K562 (cell line): ENCODE measurements around the gene ACBD6. TPM values are rescaled to one million over a fixed set of nuclear protein-coding genes. Genes with fewer than 3 reads are reported as not detected.

ENCODE experiments used
- ATF7 ChIP-seq: fragments of 450-650 bp; IDR thresholded peaks from 2 replicates; pipeline ENCODE4 v1.7.1; 2014; ENCODE audit warnings: mild to moderate bottlenecking, moderate library complexity
- BACH1 ChIP-seq: fragments of 200-800 bp; sonication (Bioruptor generic); IDR thresholded peaks from 2 replicates; pipeline ENCODE4 v1.6.1; 2016; ENCODE audit warnings: missing genetic modification characterization, missing compliant biosample characterization
- CBFA2T2 ChIP-seq: fragments of 450-650 bp; conservative IDR thresholded peaks from 2 replicates; pipeline ENCODE4 v1.6.1; 2017; ENCODE audit warnings: mild to moderate bottlenecking
- CREM ChIP-seq: IDR thresholded peaks from 2 replicates; pipeline ENCODE4 v1.6.1; 2014; ENCODE audit warnings: antibody characterized with exemption, low read depth
- CXXC5 ChIP-seq: fragments of 250-450 bp; sonication (Bioruptor Pico); IDR thresholded peaks from 2 replicates; pipeline ENCODE4 v1.8.0; 2022; ENCODE audit warnings: inconsistent platforms, mild to moderate bottlenecking, moderate library complexity
- ELF1 ChIP-seq: fragments of 200-800 bp; sonication (Bioruptor generic); IDR thresholded peaks from 2 replicates; pipeline ENCODE4 v1.6.1; 2016; ENCODE audit warnings: missing genetic modification characterization, missing compliant biosample characterization
- ELF4 ChIP-seq: fragments of 450-650 bp; formaldehyde crosslinking; IDR thresholded peaks from 2 replicates; pipeline ENCODE4 v1.4.0; 2022; ENCODE audit warnings: missing genetic modification characterization
- EP400 ChIP-seq: fragments of 450-650 bp; IDR thresholded peaks from 2 replicates; pipeline ENCODE4 v1.6.1; 2017; ENCODE audit warnings: antibody characterized with exemption, mild to moderate bottlenecking, moderate library complexity
- HDAC3 ChIP-seq: fragments of 450-650 bp; IDR thresholded peaks from 2 replicates; pipeline ENCODE4 v1.6.1; 2018; ENCODE audit warnings: borderline replicate concordance, mild to moderate bottlenecking, moderate library complexity; ENCODE audit not compliant: partially characterized antibody
- MYC ChIP-seq, 2 experiments: fragments of 250-450 bp in 1 of 2; sonication (Bioruptor Pico) in 1 of 2; IDR thresholded peaks; 2 replicates each; pipeline versions ENCODE4 v1.5.1 to v1.6.1; 2012 to 2021; ENCODE audit warnings: low read depth in 2 of 2, borderline replicate concordance in 1 of 2, improper control_type of control experiment in 1 of 2, low read length in 1 of 2, mild to moderate bottlenecking in 1 of 2, moderate library complexity in 1 of 2
- NFIX ChIP-seq: fragments of 250-450 bp; sonication (Bioruptor Pico); IDR thresholded peaks from 2 replicates; pipeline ENCODE4 v1.4.0; 2020; ENCODE audit warnings: low read depth, mild to moderate bottlenecking, moderate library complexity
- PTTG1 ChIP-seq: fragments of 450-650 bp; IDR thresholded peaks from 2 replicates; pipeline ENCODE4 v1.6.1; 2016; ENCODE audit warnings: low read depth, mild to moderate bottlenecking, missing genetic modification characterization, missing compliant biosample characterization
- PURB ChIP-seq: sonication (generic); formaldehyde crosslinking; IDR thresholded peaks from 2 replicates; pipeline ENCODE4 v1.9.0; 2021; ENCODE audit warnings: low read depth, mild to moderate bottlenecking, missing genetic modification reagents
- RBFOX2 ChIP-seq: fragments of 200-400 bp; formaldehyde crosslinking; IDR thresholded peaks from 2 replicates; pipeline ENCODE4 v1.6.1; 2017; ENCODE audit warnings: low read depth, mild to moderate bottlenecking, low read length, moderate library complexity
- RHOXF2B ChIP-seq: fragments of 250-450 bp; sonication (Bioruptor Pico); conservative IDR thresholded peaks from 2 replicates; pipeline ENCODE4 v1.5.1; 2021
- TRIM24 ChIP-seq, 2 experiments: fragments of 450-650 bp; IDR thresholded peaks; 2 replicates each; pipeline ENCODE4 v1.6.1; 2016
- U2AF1 ChIP-seq: fragments of 200-400 bp; formaldehyde crosslinking; optimal IDR thresholded peaks from 2 replicates; pipeline ENCODE3; 2017; ENCODE audit warnings: mild to moderate bottlenecking, low read depth, low read length, moderate library complexity
- ZNF316 ChIP-seq: fragments of 450-650 bp; IDR thresholded peaks from 2 replicates; pipeline ENCODE4 v1.6.1; 2016
- ZNF699 ChIP-seq: fragments of 250-450 bp; sonication (Bioruptor Pico); IDR thresholded peaks from 2 replicates; pipeline ENCODE4 v1.8.0; 2021; ENCODE audit warnings: mild to moderate bottlenecking, moderate library complexity; ENCODE audit not compliant: insufficient replicate concordance
- ZNF785 ChIP-seq: fragments of 250-450 bp; sonication (Bioruptor Pico); IDR thresholded peaks from 2 replicates; pipeline ENCODE4 v1.4.0; 2020; ENCODE audit warnings: mild to moderate bottlenecking
- polyA plus RNA-seq, 8 experiments: library from polyadenylated mRNA; depleted of rRNA in 4 of 8; stranded (reverse) in 5 of 8; unstranded in 3 of 8; fragments of >200 nt; fragmentation: Nextera tagmentation in 2 of 8; fragmentation: Illumina TruSeq in 1 of 8; extraction: Ambion mirVana in 2 of 8; extraction: Trizol in 1 of 8; gene quantifications; 2 replicates each; pipeline versions ENCODE4 v1.2.1 to v1.2.3, GENCODE V29; 2011 to 2014; ENCODE audit warnings: inconsistent platforms in 1 of 8, missing spikeins in 1 of 8
- total RNA-seq, 7 experiments: library from RNA; depleted of rRNA in 6 of 7; stranded (reverse); fragments of >200 nt in 6 of 7; fragmentation: Illumina TruSeq in 2 of 7; extraction: Trizol in 2 of 7; gene quantifications; 2 replicates each; pipeline versions ENCODE4 v1.2.1 to v1.2.3, GENCODE V29; 2011 to 2021; ENCODE audit warnings: low replicate concordance in 1 of 7
- TF ChIP-seq, protein P1 (sequence below): IDR thresholded peaks from 2 replicates; pipeline ENCODE4 v1.6.1; 2016; ENCODE audit warnings: missing genetic modification characterization, missing compliant biosample characterization
- TF ChIP-seq, protein P2 (sequence below): fragments of 250-450 bp; sonication (Bioruptor Pico); IDR thresholded peaks from 2 replicates; pipeline ENCODE4 v1.8.0; 2022; ENCODE audit warnings: inconsistent platforms
- TF ChIP-seq, protein P3 (sequence below), 2 experiments: fragments of 450-650 bp in 1 of 2; sonication (generic) in 1 of 2; formaldehyde crosslinking; conservative IDR thresholded peaks; 2 replicates each; pipeline versions ENCODE4 v1.4.0 to v1.8.1; 2020 to 2022; ENCODE audit warnings: mild to moderate bottlenecking in 1 of 2, missing genetic modification reagents in 1 of 2

The ACBD6 gene
- total and polyA plus RNA-seq, 9 of the 15 experiments (the other 6 are each of a cell fraction or from before 2014, with no cell fraction given): 16.9 to 107 (median 77.7) TPM

DNA sequence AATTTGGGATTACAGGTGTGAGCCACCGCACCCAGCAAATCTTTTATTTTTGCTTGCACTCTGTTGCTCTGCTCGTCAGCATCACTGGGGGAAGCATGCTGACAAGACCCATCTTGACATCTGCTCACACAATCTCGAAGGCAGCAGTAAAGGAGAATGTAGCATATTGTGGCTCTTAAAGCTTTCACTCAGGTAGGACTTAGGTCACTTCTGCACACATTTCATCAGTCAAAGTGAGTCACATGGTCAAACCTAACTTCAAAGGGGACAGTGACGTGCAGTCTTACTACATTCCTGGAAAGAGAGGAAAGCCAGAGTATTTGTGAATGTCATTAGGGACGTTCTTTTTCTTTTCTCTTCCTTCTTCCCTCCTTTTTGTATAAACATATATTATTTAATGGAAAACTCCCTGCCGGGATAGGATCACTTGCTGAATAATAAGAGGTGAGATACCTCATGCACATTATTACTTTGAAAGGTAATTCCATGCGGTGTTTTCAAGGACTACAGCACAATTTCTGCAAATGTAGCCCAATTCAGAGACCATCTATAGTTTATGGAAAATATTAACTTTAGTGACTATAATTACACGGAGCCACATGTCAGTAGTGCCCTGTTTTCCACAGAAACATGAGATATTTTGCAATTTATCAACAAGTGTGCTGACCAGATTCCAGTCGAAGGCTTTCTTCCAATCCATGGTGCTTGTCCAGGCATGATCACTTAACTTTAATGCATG, 19.3 kb upstream of the ACBD6 start (continued):
- TF ChIP-seq, protein P1, sequence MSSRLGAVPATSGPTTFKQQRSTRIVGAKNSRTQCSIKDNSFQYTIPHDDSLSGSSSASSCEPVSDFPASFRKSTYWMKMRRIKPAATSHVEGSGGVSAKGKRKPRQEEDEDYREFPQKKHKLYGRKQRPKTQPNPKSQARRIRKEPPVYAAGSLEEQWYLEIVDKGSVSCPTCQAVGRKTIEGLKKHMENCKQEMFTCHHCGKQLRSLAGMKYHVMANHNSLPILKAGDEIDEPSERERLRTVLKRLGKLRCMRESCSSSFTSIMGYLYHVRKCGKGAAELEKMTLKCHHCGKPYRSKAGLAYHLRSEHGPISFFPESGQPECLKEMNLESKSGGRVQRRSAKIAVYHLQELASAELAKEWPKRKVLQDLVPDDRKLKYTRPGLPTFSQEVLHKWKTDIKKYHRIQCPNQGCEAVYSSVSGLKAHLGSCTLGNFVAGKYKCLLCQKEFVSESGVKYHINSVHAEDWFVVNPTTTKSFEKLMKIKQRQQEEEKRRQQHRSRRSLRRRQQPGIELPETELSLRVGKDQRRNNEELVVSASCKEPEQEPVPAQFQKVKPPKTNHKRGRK (tag): no peak
- TF ChIP-seq CXXC5 (CRISPR knock-in tag) (peak; percentile 60), NFIX (no peak), RBFOX2 (0 out of 2 replicates have a peak, but pooled peaks have one; percentile 5), ATF7 (peak; percentile 68), CREM (0 out of 2 replicates have a peak, but pooled peaks have one; percentile 36), TRIM24 (IDR thresholded peaks at IDR 0.05) (peak; percentile 37 to 49; a peak in 1 of 4 replicates), ELF4 (CRISPR knock-in tag) (no peak), EP400 (peak; percentile 68), CBFA2T2 (no peak), BACH1 (tag) (peak; percentile 52; the same call in 1 of the 2 replicates), ZNF316 (no peak), PTTG1 (0 out of 2 replicates have a peak, but pooled peaks have one; percentile 25), ELF1 (tag) (peak; percentile 18; the same call in 1 of the 2 replicates), HDAC3 (peak; percentile 11), MYC (IDR thresholded peaks at IDR 0.05; ENCODE audit: low read depth, low read length) (peak; percentile 85), MYC (CRISPR knock-in tag; IDR thresholded peaks at IDR 0.05; ENCODE audit: borderline replicate concordance, low read depth) (no peak), PURB (no peak), ZNF699 (no peak), U2AF1 (no peak), RHOXF2B (0 out of 2 replicates have a peak, but pooled peaks have one; percentile 49), ZNF785 (CRISPR knock-in tag) (no peak)
- TF ChIP-seq, protein P2, sequence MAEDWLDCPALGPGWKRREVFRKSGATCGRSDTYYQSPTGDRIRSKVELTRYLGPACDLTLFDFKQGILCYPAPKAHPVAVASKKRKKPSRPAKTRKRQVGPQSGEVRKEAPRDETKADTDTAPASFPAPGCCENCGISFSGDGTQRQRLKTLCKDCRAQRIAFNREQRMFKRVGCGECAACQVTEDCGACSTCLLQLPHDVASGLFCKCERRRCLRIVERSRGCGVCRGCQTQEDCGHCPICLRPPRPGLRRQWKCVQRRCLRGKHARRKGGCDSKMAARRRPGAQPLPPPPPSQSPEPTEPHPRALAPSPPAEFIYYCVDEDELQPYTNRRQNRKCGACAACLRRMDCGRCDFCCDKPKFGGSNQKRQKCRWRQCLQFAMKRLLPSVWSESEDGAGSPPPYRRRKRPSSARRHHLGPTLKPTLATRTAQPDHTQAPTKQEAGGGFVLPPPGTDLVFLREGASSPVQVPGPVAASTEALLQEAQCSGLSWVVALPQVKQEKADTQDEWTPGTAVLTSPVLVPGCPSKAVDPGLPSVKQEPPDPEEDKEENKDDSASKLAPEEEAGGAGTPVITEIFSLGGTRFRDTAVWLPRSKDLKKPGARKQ (CRISPR knock-in tag): 0 out of 2 replicates have a peak, but pooled peaks have one; percentile 21
- TF ChIP-seq, protein P3, sequence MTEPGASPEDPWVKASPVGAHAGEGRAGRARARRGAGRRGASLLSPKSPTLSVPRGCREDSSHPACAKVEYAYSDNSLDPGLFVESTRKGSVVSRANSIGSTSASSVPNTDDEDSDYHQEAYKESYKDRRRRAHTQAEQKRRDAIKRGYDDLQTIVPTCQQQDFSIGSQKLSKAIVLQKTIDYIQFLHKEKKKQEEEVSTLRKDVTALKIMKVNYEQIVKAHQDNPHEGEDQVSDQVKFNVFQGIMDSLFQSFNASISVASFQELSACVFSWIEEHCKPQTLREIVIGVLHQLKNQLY (CRISPR knock-in tag; conservative IDR thresholded peaks at IDR 0.05): no peak
